BJ (cell line): ENCODE measurements around the gene DTNB. TPM values are rescaled to one million over a fixed set of nuclear protein-coding genes. Genes with fewer than 3 reads are reported as not detected.

Experiments
- CTCF ChIA-PET: fragments of 350-600 bp; formaldehyde crosslinking; extraction: SDS; loops from one replicate; lab custom pipeline; 2021; ENCODE audit warnings: antibody characterized with exemption, inconsistent platforms; lab: Yijun Ruan, JAX
- POLR2A ChIA-PET: fragments of 300-600 bp; sonication (Branson Sonifier 250); formaldehyde crosslinking; extraction: SDS; loops from one replicate; lab custom pipeline; 2021; ENCODE audit warnings: antibody characterized with exemption; lab: Charles Lee
- DNase-seq: peaks from one replicate; pipeline ENCODE4 v3.0.0-alpha.2; 2011; ENCODE audit warnings: low read depth
- H3K27me3 ChIP-seq: 2 replicates; pipeline ENCODE4 v1.6.0; 2011; ENCODE audit warnings: low read length; ENCODE audit not compliant: control insufficient read depth, insufficient read depth
- H3K36me3 ChIP-seq: 2 replicates; pipeline ENCODE4 v1.5.1; 2011; ENCODE audit warnings: low read length; ENCODE audit not compliant: control insufficient read depth, insufficient read depth
- H3K4me3 ChIP-seq: 2 replicates; pipeline ENCODE4 v1.5.1; 2011; ENCODE audit warnings: low read depth, mild to moderate bottlenecking, control low read depth, low read length
- polyA plus RNA-seq: library from polyadenylated mRNA; depleted of rRNA; stranded (reverse); fragments of >200 nt; gene quantifications from 2 replicates; pipeline ENCODE4 v1.2.3, GENCODE V29; 2011
- TF ChIP-seq, protein P1 (sequence below): IDR thresholded peaks from 2 replicates; pipeline ENCODE4 v1.5.1; 2011; ENCODE audit warnings: low read depth, mild to moderate bottlenecking, control low read depth, inconsistent platforms, low read length, moderate library complexity; ENCODE audit not compliant: insufficient read depth

Gene DTNB
- polyA plus RNA-seq, 1 experiment = 7.7 TPM

DNA sequence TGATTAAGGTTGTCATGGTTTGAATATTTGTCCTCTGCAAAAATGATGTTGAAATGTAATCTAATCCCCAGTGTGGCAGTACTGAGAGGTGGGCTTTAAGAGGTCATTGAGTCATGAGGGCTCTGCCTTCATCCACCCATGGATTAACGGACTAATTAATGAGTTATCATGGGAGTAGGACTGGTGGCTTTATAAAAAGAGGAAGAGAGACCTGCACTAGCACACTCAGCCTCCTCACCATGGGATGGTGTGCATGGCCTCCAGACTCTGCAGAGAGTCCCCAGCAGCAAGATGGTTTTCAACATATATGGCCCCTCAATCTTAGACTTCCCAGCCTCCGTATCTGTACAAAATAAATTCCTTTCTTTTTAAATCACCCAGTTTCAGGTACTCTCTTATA is 41.0 kb downstream of the DTNB start:
- ChIA-PET POLR2A (no interaction called here), CTCF (no interaction called here)
- TF ChIP-seq, protein P1, sequence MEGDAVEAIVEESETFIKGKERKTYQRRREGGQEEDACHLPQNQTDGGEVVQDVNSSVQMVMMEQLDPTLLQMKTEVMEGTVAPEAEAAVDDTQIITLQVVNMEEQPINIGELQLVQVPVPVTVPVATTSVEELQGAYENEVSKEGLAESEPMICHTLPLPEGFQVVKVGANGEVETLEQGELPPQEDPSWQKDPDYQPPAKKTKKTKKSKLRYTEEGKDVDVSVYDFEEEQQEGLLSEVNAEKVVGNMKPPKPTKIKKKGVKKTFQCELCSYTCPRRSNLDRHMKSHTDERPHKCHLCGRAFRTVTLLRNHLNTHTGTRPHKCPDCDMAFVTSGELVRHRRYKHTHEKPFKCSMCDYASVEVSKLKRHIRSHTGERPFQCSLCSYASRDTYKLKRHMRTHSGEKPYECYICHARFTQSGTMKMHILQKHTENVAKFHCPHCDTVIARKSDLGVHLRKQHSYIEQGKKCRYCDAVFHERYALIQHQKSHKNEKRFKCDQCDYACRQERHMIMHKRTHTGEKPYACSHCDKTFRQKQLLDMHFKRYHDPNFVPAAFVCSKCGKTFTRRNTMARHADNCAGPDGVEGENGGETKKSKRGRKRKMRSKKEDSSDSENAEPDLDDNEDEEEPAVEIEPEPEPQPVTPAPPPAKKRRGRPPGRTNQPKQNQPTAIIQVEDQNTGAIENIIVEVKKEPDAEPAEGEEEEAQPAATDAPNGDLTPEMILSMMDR = no peak
- DNase-seq = no peak
- Histone ChIP-seq H3K4me3 (no peak overlapping the region), H3K36me3 (no peaks in the 10 kb centered on the region), H3K27me3 (no peaks in the 10 kb centered on the region)

- TF ChIP-seq, protein P1 = no peak
- CTCF ChIA-PET = interaction anchor here (0.8 kb wide), 1 partner anchor 40 kb away, joined by 3 read pairs; no protein-coding TSS in a partner anchor
- POLR2A ChIA-PET = no interaction called here
- Histone ChIP-seq H3K4me3 (no peak overlapping the region), H3K36me3 (no peaks in the 10 kb centered on the region; the same call in 1 of the 2 replicates), H3K27me3 (no peaks in the 10 kb centered on the region)
- no peak for DNase-seq
Observed at GRCh38 chr2:25624635-25625034, 48.7 kb downstream of the DTNB start.

- ChIA-PET POLR2A (no interaction called here), CTCF (no interaction called here)
- Histone ChIP-seq H3K27me3 (no peaks in the 10 kb centered on the region), H3K4me3 (no peak overlapping the region), H3K36me3 (no peaks in the 10 kb centered on the region; the same call in 1 of the 2 replicates)
- DNase-seq = no peak
- TF ChIP-seq, protein P1 = no peak
Observed at GRCh38 chr2:25623361-25623760, 50.0 kb downstream of the DTNB start.

DNA sequence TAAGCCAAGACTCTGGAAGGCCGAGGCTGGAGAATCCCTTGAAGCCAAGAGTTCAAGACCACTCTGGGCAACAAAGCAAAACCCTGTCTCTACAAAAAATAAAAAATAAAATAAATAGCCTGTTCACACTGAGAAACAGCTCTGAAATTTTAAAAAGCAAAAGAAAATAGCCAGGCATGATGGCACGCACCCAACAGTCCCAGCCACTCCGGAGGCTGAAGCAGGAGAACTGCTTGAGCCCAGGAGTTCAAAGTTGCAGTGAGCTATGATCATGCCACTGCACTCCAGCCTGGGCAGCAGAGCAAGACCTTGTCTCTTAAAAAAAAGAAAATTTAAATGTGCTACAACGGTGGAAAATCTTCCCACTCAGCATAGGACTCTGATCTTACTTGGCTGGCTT is 52.7 kb downstream of the DTNB start:
- ChIA-PET POLR2A (no interaction called here), CTCF (interaction anchor here (1.3 kb wide), 1 partner anchor 44 kb away, joined by 4 read pairs; no protein-coding TSS in a partner anchor)
- Histone ChIP-seq H3K27me3 (no peaks in the 10 kb centered on the region), H3K36me3 (no peaks in the 10 kb centered on the region; the same call in 1 of the 2 replicates), H3K4me3 (no peak overlapping the region)
- DNase-seq = no peak
- TF ChIP-seq, protein P1 = no peak

DNA sequence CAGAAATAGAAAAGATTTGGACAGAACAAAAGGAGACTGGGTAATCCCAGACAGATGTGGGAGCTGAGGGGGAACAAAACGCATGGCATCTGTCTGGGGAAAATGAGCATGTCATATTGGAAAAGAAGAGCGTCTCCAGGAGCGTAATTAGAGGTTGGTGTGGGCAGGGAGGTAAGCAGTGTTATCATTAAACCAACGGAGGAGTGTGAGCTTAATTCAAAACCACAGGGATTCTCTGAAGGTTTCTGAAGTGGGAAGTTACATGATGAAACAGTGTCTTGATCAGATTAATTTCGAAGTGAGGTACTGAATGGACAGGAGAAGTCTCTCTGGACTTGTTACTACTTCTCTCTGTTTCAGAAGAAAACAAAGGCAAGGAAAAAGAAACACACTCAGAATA is 53.3 kb downstream of the DTNB start:
- POLR2A ChIA-PET = no interaction called here
- no peaks in the 10 kb centered on the region for H3K27me3 ChIP-seq
- no peak for DNase-seq
- TF ChIP-seq, protein P1 = no peak
- CTCF ChIA-PET = interaction anchor here (0.6 to 1.3 kb wide), 2 partner anchors 32 to 45 kb away, joined by 3 to 4 read pairs; no protein-coding TSS in a partner anchor
- H3K36me3 ChIP-seq = no peaks in the 10 kb centered on the region
- no peak overlapping the region for H3K4me3 ChIP-seq
